C4-2B (cell line): ENCODE measurements around the gene BANF1.
"Not testable (repeated sequence)": the region's sequence is repeated elsewhere in the genome, so short reads cannot be mapped to it uniquely, and the experiment has no call there.

Source experiments
- H3K27ac ChIP-seq: fragments of 450-650 bp; 2 replicates; pipeline ENCODE4 v1.5.1; 2017
- CTCF ChIP-seq: fragments of 450-650 bp; conservative IDR thresholded peaks from 2 replicates; pipeline ENCODE4 v1.5.1; 2017; ENCODE audit warnings: mild to moderate bottlenecking
- ZFX ChIP-seq: fragments of 450-650 bp; IDR thresholded peaks from 2 replicates; pipeline ENCODE4 v1.6.1; 2017

The BANF1 gene

GRCh38 chr11:66006891-66007176, 4.5 kb downstream of the BANF1 start:
- no peak overlapping the region for H3K27ac ChIP-seq
- TF ChIP-seq ZFX (no peak), CTCF (no peak)

GRCh38 chr11:66007201-66007634, 4.9 kb downstream of the BANF1 start:
- H3K27ac ChIP-seq, result no peak overlapping the region
- TF ChIP-seq CTCF, result no peak
- TF ChIP-seq ZFX, result no peak

- TF ChIP-seq CTCF (no peak), ZFX (no peak)
- H3K27ac ChIP-seq, result no peak overlapping the region
Observed at GRCh38 chr11:66008095-66008467, 5.8 kb downstream of the BANF1 start.

GRCh38 chr11:66008468-66009101, 6.3 kb downstream of the BANF1 start:
- TF ChIP-seq ZFX (no peak), CTCF (no peak)
- no peak overlapping the region for H3K27ac ChIP-seq

- not testable (repeated sequence) for H3K27ac ChIP-seq
Observed at GRCh38 chr11:66010036-66010435, 7.7 kb downstream of the BANF1 start.

GRCh38 chr11:66011239-66011784, 9.0 kb downstream of the BANF1 start:
- no peak overlapping the region for H3K27ac ChIP-seq
- TF ChIP-seq CTCF (no peak), ZFX (no peak)

GRCh38 chr11:66011785-66012303, 9.5 kb downstream of the BANF1 start, which contains the start of gene CST6:
CST6 (plus strand) TSS chr11:66012008; CDS start chr11:66012045, 37 bp downstream.
- TF ChIP-seq CTCF (no peak), ZFX (no peak)
- no peak within 1 kb of the TSS for H3K27ac ChIP-seq
